ENCODE results near the gene TTLL9. TPM values are rescaled to one million over a fixed set of nuclear protein-coding genes. Genes with fewer than 3 reads are reported as not detected.

TTLL9 gene
- total and polyA plus RNA-seq, 2 of the 13 experiments (the other 11 are each of a cell fraction or from before 2014, with no cell fraction given) = not detected

DNA sequence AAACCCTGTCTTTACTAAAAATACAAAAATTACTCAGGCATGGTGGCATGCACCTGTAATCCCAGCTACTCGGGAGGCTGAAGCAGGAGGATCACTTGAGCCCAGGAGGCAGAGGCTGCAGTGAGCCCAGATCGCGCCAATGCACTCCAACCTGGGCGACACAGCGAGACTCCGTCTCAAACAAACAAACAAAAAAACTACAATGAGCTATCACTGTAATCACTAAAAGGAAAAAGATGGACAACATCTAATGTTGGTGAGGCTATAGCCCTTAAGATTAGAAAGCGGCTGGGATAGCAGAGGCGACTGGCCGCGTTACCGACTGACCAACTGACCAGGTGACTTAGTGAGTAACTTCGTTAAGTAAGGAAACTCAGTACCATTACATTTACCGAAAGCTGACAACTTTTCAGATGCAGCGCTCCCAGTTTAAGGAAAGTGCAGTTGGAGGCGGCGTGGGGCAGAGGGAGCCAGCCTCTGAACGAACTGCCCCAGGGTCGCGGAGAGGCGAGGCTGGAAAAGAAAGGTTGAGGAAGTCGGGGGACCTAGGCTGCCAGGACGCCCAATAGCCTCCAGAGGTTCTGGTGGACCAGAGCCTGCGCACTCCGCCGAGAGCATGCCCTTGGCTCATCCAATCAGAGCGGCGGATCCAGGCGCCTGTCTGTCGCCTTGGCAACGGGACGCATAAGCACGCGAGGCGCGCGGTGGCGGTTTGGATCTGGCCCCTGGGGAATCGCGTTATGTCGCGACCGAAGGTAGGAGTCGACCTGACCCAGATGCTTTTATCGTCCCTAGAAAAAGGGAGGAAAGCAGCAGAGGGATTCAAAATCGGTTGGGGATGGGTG, 8.9 kb downstream of the TTLL9 start (continued):
- TF ChIP-seq, protein P1, sequence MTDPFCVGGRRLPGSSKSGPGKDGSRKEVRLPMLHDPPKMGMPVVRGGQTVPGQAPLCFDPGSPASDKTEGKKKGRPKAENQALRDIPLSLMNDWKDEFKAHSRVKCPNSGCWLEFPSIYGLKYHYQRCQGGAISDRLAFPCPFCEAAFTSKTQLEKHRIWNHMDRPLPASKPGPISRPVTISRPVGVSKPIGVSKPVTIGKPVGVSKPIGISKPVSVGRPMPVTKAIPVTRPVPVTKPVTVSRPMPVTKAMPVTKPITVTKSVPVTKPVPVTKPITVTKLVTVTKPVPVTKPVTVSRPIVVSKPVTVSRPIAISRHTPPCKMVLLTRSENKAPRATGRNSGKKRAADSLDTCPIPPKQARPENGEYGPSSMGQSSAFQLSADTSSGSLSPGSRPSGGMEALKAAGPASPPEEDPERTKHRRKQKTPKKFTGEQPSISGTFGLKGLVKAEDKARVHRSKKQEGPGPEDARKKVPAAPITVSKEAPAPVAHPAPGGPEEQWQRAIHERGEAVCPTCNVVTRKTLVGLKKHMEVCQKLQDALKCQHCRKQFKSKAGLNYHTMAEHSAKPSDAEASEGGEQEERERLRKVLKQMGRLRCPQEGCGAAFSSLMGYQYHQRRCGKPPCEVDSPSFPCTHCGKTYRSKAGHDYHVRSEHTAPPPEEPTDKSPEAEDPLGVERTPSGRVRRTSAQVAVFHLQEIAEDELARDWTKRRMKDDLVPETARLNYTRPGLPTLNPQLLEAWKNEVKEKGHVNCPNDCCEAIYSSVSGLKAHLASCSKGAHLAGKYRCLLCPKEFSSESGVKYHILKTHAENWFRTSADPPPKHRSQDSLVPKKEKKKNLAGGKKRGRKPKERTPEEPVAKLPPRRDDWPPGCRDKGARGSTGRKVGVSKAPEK (CRISPR knock-in tag; IDR thresholded peaks at IDR 0.05; ENCODE audit: borderline replicate concordance) = no peak
- TF ChIP-seq ZNF446 (CRISPR knock-in tag; IDR thresholded peaks at IDR 0.05) (no peak), ESRRA (CRISPR knock-in tag; IDR thresholded peaks at IDR 0.05; ENCODE audit: low read depth) (no peak; the same call in none of the 2 replicates), SNAPC2 (CRISPR knock-in tag; IDR thresholded peaks at IDR 0.05) (no peak), ZNF761 (CRISPR knock-in tag; conservative IDR thresholded peaks at IDR 0.05) (peak; percentile 82; the same call in 1 of the 2 replicates), TCF7L2 (IDR thresholded peaks at IDR 0.05; ENCODE audit: low read depth, low read length) (no peak), ZNF891 (CRISPR knock-in tag; IDR thresholded peaks at IDR 0.05) (no peak), NAIF1 (CRISPR knock-in tag; IDR thresholded peaks at IDR 0.05; ENCODE audit: borderline replicate concordance) (no peak; the same call in 1 of the 2 replicates), ZNF773 (CRISPR knock-in tag; IDR thresholded peaks at IDR 0.05; ENCODE audit: borderline replicate concordance) (no peak), ZNF549 (CRISPR knock-in tag; IDR thresholded peaks at IDR 0.05) (no peak), HOXA5 (CRISPR knock-in tag; IDR thresholded peaks at IDR 0.05) (0 out of 2 replicates have a peak, but pooled peaks have one; percentile 64), ZNF3 (CRISPR knock-in tag; IDR thresholded peaks at IDR 0.05) (peak; percentile 85), ZBTB3 (CRISPR knock-in tag; IDR thresholded peaks at IDR 0.05; ENCODE audit: borderline replicate concordance, low read depth) (0 out of 2 replicates have a peak, but pooled peaks have one; percentile 40), SMARCE1 (IDR thresholded peaks at IDR 0.05; ENCODE audit: borderline replicate concordance) (no peak), POLR2G (IDR thresholded peaks at IDR 0.05; ENCODE audit: low read depth, low read length) (peak; percentile 82), REPIN1 (CRISPR knock-in tag; IDR thresholded peaks at IDR 0.05; ENCODE audit: borderline replicate concordance, low read depth) (no peak), ZSCAN29 (CRISPR knock-in tag; conservative IDR thresholded peaks at IDR 0.05) (0 out of 2 replicates have a peak, but pooled peaks have one; percentile 62), ZMYM3 (CRISPR knock-in tag; IDR thresholded peaks at IDR 0.05) (peak; percentile 81), BHLHE40 (IDR thresholded peaks at IDR 0.05; ENCODE audit: low read length) (peak; percentile 81)
- TF ChIP-seq, protein P2, sequence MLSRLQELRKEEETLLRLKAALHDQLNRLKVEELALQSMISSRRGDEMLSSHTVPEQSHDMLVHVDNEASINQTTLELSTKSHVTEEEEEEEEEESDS (CRISPR knock-in tag; IDR thresholded peaks at IDR 0.05; ENCODE audit: borderline replicate concordance) = no peak
- TF ChIP-seq, protein P3, sequence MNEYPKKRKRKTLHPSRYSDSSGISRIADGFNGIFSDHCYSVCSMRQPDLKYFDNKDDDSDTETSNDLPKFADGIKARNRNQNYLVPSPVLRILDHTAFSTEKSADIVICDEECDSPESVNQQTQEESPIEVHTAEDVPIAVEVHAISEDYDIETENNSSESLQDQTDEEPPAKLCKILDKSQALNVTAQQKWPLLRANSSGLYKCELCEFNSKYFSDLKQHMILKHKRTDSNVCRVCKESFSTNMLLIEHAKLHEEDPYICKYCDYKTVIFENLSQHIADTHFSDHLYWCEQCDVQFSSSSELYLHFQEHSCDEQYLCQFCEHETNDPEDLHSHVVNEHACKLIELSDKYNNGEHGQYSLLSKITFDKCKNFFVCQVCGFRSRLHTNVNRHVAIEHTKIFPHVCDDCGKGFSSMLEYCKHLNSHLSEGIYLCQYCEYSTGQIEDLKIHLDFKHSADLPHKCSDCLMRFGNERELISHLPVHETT (CRISPR knock-in tag; conservative IDR thresholded peaks at IDR 0.05) = no peak; the same call in 1 of the 2 replicates
- TF ChIP-seq, protein P4, sequence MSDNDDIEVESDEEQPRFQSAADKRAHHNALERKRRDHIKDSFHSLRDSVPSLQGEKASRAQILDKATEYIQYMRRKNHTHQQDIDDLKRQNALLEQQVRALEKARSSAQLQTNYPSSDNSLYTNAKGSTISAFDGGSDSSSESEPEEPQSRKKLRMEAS (IDR thresholded peaks at IDR 0.05) = peak; percentile 96
- TF ChIP-seq, protein P5, sequence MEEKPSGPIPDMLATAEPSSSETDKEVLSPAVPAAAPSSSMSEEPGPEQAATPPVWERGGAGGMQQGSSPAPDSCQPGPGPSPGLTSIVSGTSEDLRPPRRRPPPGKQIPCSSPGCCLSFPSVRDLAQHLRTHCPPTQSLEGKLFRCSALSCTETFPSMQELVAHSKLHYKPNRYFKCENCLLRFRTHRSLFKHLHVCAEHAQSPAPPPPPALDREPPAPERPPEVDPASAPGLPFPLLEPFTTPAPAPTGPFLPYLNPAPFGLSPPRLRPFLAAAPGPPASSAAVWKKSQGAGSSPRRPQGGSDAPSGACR (CRISPR knock-in tag; IDR thresholded peaks at IDR 0.05) = peak; percentile 84
- TF ChIP-seq, protein P6, sequence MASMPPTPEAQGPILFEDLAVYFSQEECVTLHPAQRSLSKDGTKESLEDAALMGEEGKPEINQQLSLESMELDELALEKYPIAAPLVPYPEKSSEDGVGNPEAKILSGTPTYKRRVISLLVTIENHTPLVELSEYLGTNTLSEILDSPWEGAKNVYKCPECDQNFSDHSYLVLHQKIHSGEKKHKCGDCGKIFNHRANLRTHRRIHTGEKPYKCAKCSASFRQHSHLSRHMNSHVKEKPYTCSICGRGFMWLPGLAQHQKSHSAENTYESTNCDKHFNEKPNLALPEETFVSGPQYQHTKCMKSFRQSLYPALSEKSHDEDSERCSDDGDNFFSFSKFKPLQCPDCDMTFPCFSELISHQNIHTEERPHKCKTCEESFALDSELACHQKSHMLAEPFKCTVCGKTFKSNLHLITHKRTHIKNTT (CRISPR knock-in tag; IDR thresholded peaks at IDR 0.05) = no peak

Measured in HepG2 (cell line).